Testis (tissue), 3 donors: Measurements from ENCODE around the gene SLCO4A1. TPM values are rescaled to one million over a fixed set of nuclear protein-coding genes. Genes with fewer than 3 reads are reported as not detected.

ENCODE experiments used
- DNase-seq: peaks from one replicate; pipeline ENCODE4 v3.0.0-alpha.2; 2019
- H3K27ac ChIP-seq, 2 donors: fragments of 200-600 bp; sonication (generic); one replicate each; pipeline ENCODE4 v1.5.1; 2019
- H3K27me3 ChIP-seq: fragments of 200-600 bp; sonication (generic); one replicate; pipeline ENCODE4 v1.5.1; 2019
- H3K36me3 ChIP-seq: fragments of 200-600 bp; sonication (generic); one replicate; pipeline ENCODE4 v1.5.1; 2017; ENCODE audit warnings: low read depth; ENCODE audit errors: missing control alignments
- H3K4me1 ChIP-seq: fragments of 200-600 bp; sonication (generic); one replicate; pipeline ENCODE4 v1.5.1; 2019
- H3K4me3 ChIP-seq, 2 donors: fragments of 200-600 bp; sonication (generic); one replicate each; pipeline ENCODE4 v1.5.1; 2017 to 2019
- H3K9me3 ChIP-seq: fragments of 200-600 bp; sonication (generic); one replicate; pipeline ENCODE4 v1.5.1; 2017
- POLR2A ChIP-seq: fragments of 450-650 bp; IDR thresholded peaks from one replicate; pipeline ENCODE4 v1.6.1; 2017; ENCODE audit warnings: antibody characterized with exemption, mild to moderate bottlenecking, moderate library complexity
- WGBS, 2 donors: methylation state at CpG; one replicate each; pipeline ENCODE4 v1.1.5; 2018; 5-methylcytosine and 5-hydroxymethylcytosine counted together
- intact Hi-C: fragments of 100-400 bp; cut with DNase I; formaldehyde crosslinking; loops from one replicate; pipeline ENCODE4 v1.15.1; 2023; ENCODE audit warnings: low total_unique reads
- polyA plus RNA-seq: library from polyadenylated mRNA; stranded (reverse); fragments of 350-450 nt; fragmentation: Illumina TruSeq; extraction: RNeasy Lipid Tissue Mini Kit (QIAGEN cat#74804); gene quantifications from one replicate; pipeline ENCODE4 v1.2.3, GENCODE V29; 2014; ENCODE audit warnings: low read depth, low replicate concordance; ENCODE audit not compliant: insufficient read depth
- total RNA-seq, 2 donors: library from RNA; depleted of rRNA; stranded (reverse); fragments of >200 nt; gene quantifications; one replicate each; pipeline ENCODE4 v1.2.3, GENCODE V29; 2016
- TF ChIP-seq, protein P1 (sequence below), 3 experiments: fragments of 450-650 bp in 2 of 3; fragments of 200-600 bp in 1 of 3; sonication (generic) in 1 of 3; IDR thresholded peaks; one replicate each; pipeline ENCODE4 v1.5.1; 2016 to 2019; ENCODE audit warnings: antibody characterized with exemption in 3 of 3, mild to moderate bottlenecking in 2 of 3, moderate library complexity in 1 of 3

Gene SLCO4A1
- total and polyA plus RNA-seq, 3 donors from 2014 or later = 4.2 to 14.2 (median 9.8) TPM

DNA sequence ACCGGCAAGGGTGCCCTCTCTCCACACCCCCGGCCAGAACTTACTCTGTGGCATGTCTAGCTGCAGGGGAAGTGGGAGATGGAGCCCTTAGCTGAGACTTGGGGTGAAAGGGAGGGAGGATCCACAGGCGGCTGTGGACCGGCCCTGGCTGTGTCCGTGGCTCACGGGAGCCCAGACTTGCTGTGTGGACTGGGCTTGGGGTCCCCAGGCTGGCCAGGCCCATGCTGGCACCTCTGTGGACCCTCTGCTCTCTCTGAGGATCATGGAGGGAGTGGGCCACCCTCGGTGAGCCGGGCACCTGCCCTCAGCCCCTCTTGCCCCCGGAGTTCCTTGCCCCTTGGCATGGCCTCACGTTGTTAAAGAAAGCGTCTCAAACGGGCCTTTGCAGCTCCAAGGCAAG is 57.4 kb downstream of the SLCO4A1 start:
- H3K4me3 ChIP-seq = no peak overlapping the region
- no peak for TF ChIP-seq POLR2A
- TF ChIP-seq, protein P1, sequence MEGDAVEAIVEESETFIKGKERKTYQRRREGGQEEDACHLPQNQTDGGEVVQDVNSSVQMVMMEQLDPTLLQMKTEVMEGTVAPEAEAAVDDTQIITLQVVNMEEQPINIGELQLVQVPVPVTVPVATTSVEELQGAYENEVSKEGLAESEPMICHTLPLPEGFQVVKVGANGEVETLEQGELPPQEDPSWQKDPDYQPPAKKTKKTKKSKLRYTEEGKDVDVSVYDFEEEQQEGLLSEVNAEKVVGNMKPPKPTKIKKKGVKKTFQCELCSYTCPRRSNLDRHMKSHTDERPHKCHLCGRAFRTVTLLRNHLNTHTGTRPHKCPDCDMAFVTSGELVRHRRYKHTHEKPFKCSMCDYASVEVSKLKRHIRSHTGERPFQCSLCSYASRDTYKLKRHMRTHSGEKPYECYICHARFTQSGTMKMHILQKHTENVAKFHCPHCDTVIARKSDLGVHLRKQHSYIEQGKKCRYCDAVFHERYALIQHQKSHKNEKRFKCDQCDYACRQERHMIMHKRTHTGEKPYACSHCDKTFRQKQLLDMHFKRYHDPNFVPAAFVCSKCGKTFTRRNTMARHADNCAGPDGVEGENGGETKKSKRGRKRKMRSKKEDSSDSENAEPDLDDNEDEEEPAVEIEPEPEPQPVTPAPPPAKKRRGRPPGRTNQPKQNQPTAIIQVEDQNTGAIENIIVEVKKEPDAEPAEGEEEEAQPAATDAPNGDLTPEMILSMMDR (IDR thresholded peaks at IDR 0.05) = no peak
- no peaks in the 10 kb centered on the region for H3K4me1 ChIP-seq
- no peaks in the 10 kb centered on the region for H3K36me3 ChIP-seq
- 72 to 91% methylated on average over 5 to 12 of the region's 12 CpGs for WGBS, 2 donors
- intact Hi-C loops = no loop called here
- H3K27ac ChIP-seq = no peak overlapping the region
- H3K27me3 ChIP-seq = no peaks in the 10 kb centered on the region
- no peaks in the 10 kb centered on the region for H3K9me3 ChIP-seq
- no peak for DNase-seq

DNA sequence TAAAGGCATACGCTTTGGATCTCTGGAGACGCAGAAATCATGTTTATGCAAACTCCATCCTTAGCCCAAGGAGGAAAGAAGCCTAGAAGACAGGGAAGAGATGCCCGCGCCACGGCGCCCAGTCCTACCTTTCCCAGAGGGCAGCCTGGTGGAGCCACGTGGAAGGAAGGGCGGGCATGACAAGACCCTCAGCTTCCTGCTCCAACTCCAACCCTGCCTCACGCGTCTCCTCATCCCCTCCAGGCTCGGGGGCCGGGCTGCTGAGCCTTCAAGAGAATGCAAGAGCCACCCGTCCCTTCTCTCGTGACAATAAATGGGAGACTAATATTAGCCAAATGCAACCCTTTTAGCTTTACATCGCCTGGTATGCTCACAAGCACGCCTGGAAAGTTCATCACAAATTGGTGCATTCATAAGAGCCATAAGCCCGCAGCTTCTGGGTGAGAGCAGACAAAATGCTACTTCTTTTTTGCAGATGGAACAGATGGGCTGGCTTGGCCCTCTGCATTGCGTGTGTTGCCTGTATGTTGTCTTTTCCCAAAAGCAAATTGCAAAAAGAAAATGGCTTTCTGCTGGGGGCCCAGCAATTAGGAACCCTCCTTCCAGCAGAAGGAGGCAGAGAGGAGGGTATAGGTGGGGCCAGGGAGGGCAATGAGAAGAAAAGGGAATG is 58.1 kb downstream of the SLCO4A1 start:
- Histone ChIP-seq H3K27ac (no peak overlapping the region), H3K36me3 (no peaks in the 10 kb centered on the region), H3K4me1 (no peaks in the 10 kb centered on the region), H3K9me3 (no peaks in the 10 kb centered on the region), H3K4me3 (no peak overlapping the region), H3K27me3 (no peaks in the 10 kb centered on the region)
- 93 to 94% methylated on average over 18 of the region's 18 CpGs for WGBS, 2 donors
- intact Hi-C loops = no loop called here
- DNase-seq = no peak
- TF ChIP-seq, protein P1 (IDR thresholded peaks at IDR 0.05) = no peak
- TF ChIP-seq POLR2A = no peak

GRCh38 chr20:62701161-62702012 is 59.1 kb downstream of the SLCO4A1 start:
- no peaks in the 10 kb centered on the region for H3K36me3 ChIP-seq
- intact Hi-C loops = no loop called here
- H3K4me1 ChIP-seq = no peaks in the 10 kb centered on the region
- no peak overlapping the region for H3K4me3 ChIP-seq
- H3K27ac ChIP-seq = no peak overlapping the region
- DNase-seq = no peak
- 86 to 90% methylated on average over 14 to 24 of the region's 24 CpGs for WGBS, 2 donors
- TF ChIP-seq POLR2A = no peak
- TF ChIP-seq, protein P1 (IDR thresholded peaks at IDR 0.05) = no peak
- no peaks in the 10 kb centered on the region for H3K27me3 ChIP-seq
- H3K9me3 ChIP-seq = no peaks in the 10 kb centered on the region

DNA sequence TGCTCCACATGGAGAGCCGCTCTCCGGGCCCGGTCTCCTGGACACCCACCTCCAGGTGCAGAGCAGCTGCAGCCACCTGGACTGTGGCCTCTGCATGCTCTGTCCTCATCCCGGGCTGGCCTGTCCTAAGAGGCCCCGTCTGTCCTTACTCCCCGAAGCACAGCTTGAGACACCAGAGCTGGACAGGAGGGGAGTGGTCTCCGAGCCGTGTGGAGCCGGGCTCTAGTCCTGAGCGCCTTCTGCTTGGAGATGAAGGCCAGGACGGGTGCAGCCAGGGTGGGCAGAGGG is 59.7 kb downstream of the SLCO4A1 start:
- 86 to 100% methylated on average over 3 to 11 of the region's 11 CpGs for WGBS, 2 donors
- Histone ChIP-seq H3K4me1 (no peaks in the 10 kb centered on the region), H3K27me3 (no peaks in the 10 kb centered on the region), H3K36me3 (no peaks in the 10 kb centered on the region), H3K4me3 (no peak overlapping the region), H3K27ac (no peak overlapping the region), H3K9me3 (no peaks in the 10 kb centered on the region)
- DNase-seq = no peak
- intact Hi-C loops = no loop called here
- no peak for TF ChIP-seq POLR2A
- TF ChIP-seq, protein P1 (IDR thresholded peaks at IDR 0.05) = no peak
